Psoas muscle (tissue), 8 donors: Measurements from ENCODE around the gene HOXC11. TPM values are rescaled to one million over a fixed set of nuclear protein-coding genes. Genes with fewer than 3 reads are reported as not detected.

Source experiments
- ATAC-seq, 4 donors: fragments of 200-7000 bp; cut with Tn5 transposase; one replicate each; pipeline ENCODE4 v1.9.1; 2020; ENCODE audit warnings: moderate library complexity in 3 of 4, mild to moderate bottlenecking in 2 of 4
- DNase-seq, 2 donors: peaks; one replicate each; pipeline ENCODE4 v3.0.0-alpha.2; 2020
- H3K27ac ChIP-seq: fragments of 200-600 bp; one replicate; pipeline ENCODE4 v1.8.0; 2022
- H3K27me3 ChIP-seq, 3 donors: fragments of 200-600 bp in 1 of 3; one replicate each; pipeline versions ENCODE4 v1.6.1 to v1.8.0; 2013 to 2022; ENCODE audit warnings: low read length in 2 of 3, mild to moderate bottlenecking in 2 of 3, moderate library complexity in 1 of 3; ENCODE audit not compliant: insufficient read depth in 3 of 3
- H3K36me3 ChIP-seq, 2 donors: fragments of 200-600 bp in 1 of 2; one replicate each; pipeline versions ENCODE4 v1.6.1 to v1.8.0; 2013 to 2022; ENCODE audit warnings: low read depth in 1 of 2, mild to moderate bottlenecking in 1 of 2, moderate library complexity in 1 of 2; ENCODE audit not compliant: insufficient read depth in 1 of 2
- H3K4me1 ChIP-seq: fragments of 200-600 bp; one replicate; pipeline ENCODE4 v1.8.0; 2022
- H3K4me3 ChIP-seq: fragments of 200-600 bp; one replicate; pipeline ENCODE4 v1.8.0; 2022; ENCODE audit warnings: mild to moderate bottlenecking
- H3K9me3 ChIP-seq: fragments of 200-600 bp; one replicate; pipeline ENCODE4 v1.8.0; 2022
- WGBS, 3 donors: extraction: QIAGEN DNeasy Blood & Tissue Kit; methylation state at CpG; one replicate each; pipeline versions ENCODE4 v1.1.6 to v1.1.7; 2013; 5-methylcytosine and 5-hydroxymethylcytosine counted together
- intact Hi-C, 2 donors: fragments of 100-400 bp; cut with DNase I; formaldehyde crosslinking; loops; one replicate each; pipeline versions ENCODE4 v1.11.0 to v1.14.2; 2022
- polyA plus RNA-seq, 3 donors: library from polyadenylated mRNA; stranded (reverse); fragments of 200-250 nt; gene quantifications; one replicate each; pipeline ENCODE4 v1.2.3, GENCODE V29; 2013
- total RNA-seq, 4 donors: library from RNA; stranded (reverse); fragmentation: NEBNext Ultra II Directional in 2 of 4; extraction: Animal tissue kit (Norgen Biotek cat#: 25700) in 2 of 4; gene quantifications; one replicate each; pipeline versions ENCODE4 v1.2.1 to v1.2.4, GENCODE V29; 2021 to 2023
- TF ChIP-seq, protein P1 (sequence below): fragments of 200-600 bp; IDR thresholded peaks from one replicate; pipeline ENCODE4 v1.8.0; 2022; ENCODE audit warnings: antibody characterized with exemption
- donor health status: healthy with polysubstance abuse.
- donor health status: DM: no; HTN: no; CAD: no; lungs with moderate emphysema.
- donor health status: Bipolar disorder and iron deficiency.
- donor health status: healthy.
- donor health status: DM: yes; HTN: yes; CAD: no.
- donor health status: DM: no; HTN: no; CAD: no.
- donor health status: DM: no; HTN: no; CAD: no.
- donor health status: DM: yes; HTN: yes; CAD: no.

The HOXC11 gene
- total and polyA plus RNA-seq, 7 donors, result 0.34 to 2.2 (median 0.82) TPM; not detected in 2

DNA sequence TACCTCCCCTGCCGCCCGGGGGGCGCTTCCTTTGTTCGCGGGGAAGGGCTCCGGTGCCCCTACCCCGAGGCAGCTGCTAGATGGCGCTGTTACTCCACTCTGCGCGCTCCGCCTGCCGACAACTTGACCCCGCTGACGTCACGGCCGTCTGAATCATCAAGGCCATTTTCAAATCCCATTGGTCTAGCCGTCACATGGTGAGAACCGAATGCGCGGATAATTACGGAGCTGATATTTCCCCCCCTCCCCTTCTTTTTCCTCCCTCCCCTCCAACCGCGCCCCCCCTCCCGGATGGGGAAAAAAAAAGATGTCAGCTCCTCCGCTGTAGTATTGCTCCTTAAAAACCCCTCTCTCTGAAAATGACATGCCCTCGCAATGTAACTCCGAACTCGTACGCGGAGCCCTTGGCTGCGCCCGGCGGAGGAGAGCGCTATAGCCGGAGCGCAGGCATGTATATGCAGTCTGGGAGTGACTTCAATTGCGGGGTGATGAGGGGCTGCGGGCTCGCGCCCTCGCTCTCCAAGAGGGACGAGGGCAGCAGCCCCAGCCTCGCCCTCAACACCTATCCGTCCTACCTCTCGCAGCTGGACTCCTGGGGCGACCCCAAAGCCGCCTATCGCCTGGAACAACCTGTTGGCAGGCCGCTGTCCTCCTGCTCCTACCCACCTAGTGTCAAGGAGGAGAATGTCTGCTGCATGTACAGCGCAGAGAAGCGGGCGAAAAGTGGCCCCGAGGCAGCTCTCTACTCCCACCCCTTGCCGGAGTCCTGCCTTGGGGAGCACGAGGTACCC lies 12.2 kb downstream of the HOXC11 start, which contains the start of gene HOXC10:
Gene HOXC10 (plus strand): TSS at position 246 of the 791 bp plus-strand sequence. CDS start 114 bp downstream, at position 360.
- Histone ChIP-seq H3K4me1 (peaks cover 19% of the 10 kb centered on the region), H3K27ac (peak within 1 kb of the TSS; percentile 95), H3K9me3 (no peaks in the 10 kb centered on the region), H3K27me3 (peaks cover 0 to 3% (median 0%) of the 10 kb centered on the region in 3 donors), H3K36me3 (no peaks in the 10 kb centered on the region), H3K4me3 (peak within 1 kb of the TSS; percentile 79)
- WGBS, 3 donors, result 1% methylated on average over 51 to 55 of the region's 55 CpGs
- ATAC-seq, result peak; percentile 71 to 94 (median 82)
- TF ChIP-seq, protein P1, sequence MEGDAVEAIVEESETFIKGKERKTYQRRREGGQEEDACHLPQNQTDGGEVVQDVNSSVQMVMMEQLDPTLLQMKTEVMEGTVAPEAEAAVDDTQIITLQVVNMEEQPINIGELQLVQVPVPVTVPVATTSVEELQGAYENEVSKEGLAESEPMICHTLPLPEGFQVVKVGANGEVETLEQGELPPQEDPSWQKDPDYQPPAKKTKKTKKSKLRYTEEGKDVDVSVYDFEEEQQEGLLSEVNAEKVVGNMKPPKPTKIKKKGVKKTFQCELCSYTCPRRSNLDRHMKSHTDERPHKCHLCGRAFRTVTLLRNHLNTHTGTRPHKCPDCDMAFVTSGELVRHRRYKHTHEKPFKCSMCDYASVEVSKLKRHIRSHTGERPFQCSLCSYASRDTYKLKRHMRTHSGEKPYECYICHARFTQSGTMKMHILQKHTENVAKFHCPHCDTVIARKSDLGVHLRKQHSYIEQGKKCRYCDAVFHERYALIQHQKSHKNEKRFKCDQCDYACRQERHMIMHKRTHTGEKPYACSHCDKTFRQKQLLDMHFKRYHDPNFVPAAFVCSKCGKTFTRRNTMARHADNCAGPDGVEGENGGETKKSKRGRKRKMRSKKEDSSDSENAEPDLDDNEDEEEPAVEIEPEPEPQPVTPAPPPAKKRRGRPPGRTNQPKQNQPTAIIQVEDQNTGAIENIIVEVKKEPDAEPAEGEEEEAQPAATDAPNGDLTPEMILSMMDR, result peak; percentile 71
- peak; percentile 94 to 98 for DNase-seq
- intact Hi-C loops, result loop anchor here (2.0 to 10.0 kb wide), 3 partner anchors 230 to 390 kb away; no protein-coding TSS in a partner anchor

DNA sequence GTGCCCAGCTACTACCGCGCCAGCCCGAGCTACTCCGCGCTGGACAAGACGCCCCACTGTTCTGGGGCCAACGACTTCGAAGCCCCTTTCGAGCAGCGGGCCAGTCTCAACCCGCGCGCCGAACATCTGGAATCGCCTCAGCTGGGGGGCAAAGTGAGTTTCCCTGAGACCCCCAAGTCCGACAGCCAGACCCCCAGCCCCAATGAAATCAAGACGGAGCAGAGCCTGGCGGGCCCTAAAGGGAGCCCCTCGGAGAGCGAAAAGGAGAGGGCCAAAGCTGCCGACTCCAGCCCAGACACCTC lies 12.7 kb downstream of the HOXC11 start:
- H3K36me3 ChIP-seq, result no peaks in the 10 kb centered on the region
- H3K27ac ChIP-seq, result peak overlapping the region; percentile 95
- TF ChIP-seq, protein P1, result no peak
- no peak for DNase-seq
- H3K27me3 ChIP-seq, result peaks cover 0 to 3% (median 0%) of the 10 kb centered on the region in 3 donors
- H3K9me3 ChIP-seq, result no peaks in the 10 kb centered on the region
- H3K4me3 ChIP-seq, result peak overlapping the region; percentile 79
- WGBS, 3 donors, result 1% methylated on average over 20 to 21 of the region's 21 CpGs
- no peak for ATAC-seq
- peaks cover 25% of the 10 kb centered on the region for H3K4me1 ChIP-seq
- intact Hi-C loops, result loop anchor here (2.0 to 10.0 kb wide), 3 partner anchors 229 to 389 kb away; no protein-coding TSS in a partner anchor

DNA sequence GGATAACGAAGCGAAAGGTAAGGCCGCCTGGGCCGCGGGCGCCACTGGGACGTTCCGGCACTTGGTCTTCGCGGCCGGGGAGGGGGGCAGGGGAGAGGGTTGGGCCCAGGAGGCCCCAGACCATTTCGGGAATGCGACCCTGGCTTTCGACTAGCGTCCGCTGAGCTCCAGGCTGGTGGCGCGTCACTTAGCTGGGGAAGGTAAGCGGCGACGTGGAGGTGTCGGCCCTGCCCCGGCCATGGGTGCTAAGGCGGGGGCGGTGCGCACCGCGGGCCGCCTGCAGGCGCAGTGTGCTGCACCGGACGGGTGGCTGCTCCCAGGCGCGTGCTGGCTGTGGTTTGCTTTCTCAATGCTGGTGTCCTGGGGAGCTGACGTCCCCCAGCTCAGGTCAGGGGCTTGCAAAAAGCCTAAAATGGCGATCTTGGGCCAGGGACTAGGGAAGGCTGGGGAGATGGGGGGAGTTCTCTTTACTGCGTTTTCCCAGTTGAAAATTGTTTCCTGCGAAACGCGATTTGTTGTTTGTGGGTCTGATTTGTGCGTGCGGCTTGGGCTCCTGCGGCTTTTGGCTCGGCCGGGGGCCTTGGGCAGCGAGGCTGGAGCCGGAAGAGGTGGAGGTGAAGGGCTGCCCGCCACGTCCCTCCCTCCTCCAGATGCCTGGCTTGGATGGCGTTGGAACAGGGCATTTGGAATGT lies 13.2 kb downstream of the HOXC11 start:
- intact Hi-C loops, result loop anchor here (2.0 to 10.0 kb wide), 4 partner anchors 219 to 389 kb away; no protein-coding TSS in a partner anchor

DNA sequence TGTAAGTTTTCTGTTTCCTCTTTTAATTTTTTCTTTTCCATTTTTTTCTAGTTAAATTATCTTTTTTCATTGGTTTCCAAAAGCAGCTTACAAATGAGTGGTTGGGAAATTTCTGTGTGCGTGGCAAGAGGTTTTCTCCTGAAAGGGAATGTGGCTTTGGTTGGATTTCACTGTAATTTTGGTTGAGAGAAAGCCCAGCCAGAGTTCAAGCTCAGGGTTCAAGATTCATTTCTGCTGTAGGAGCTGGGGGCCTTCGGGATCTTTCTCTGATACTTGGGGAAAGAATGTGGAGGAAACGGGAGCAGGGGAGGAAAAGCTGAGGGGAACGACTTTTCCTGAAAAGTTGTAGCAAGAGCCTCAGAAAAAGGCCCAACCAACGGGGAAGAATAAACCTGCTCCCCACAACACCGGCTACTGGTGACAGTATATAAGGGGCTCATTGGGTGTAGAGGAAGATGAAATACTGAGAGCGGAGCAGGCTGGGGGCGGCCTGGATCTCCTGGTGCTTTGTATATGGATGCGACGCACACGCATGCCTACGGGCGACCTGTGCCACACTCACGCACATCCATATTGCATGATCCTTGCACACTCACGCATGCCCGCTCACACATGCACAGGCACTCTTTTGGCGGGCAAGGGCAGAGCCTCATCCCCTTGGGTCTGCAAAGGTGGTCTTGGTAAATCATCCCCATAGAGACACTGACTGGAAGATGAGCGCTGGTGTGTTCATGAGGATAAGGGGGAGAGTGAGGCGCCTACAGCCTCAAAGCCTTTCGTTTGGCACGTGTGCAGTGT lies 14.0 kb downstream of the HOXC11 start:
- TF ChIP-seq, protein P1, result no peak
- Histone ChIP-seq H3K9me3 (no peaks in the 10 kb centered on the region), H3K4me3 (peak overlapping the region; percentile 79), H3K36me3 (no peaks in the 10 kb centered on the region), H3K27ac (peak overlapping the region; percentile 95), H3K4me1 (peaks cover 35% of the 10 kb centered on the region), H3K27me3 (peaks cover 0 to 6% (median 0%) of the 10 kb centered on the region in 3 donors)
- DNase-seq (peak in 1 of 2 donors; percentile 41), ATAC-seq (no peak)
- intact Hi-C loops, result loop anchor here (2.0 to 10.0 kb wide), 3 partner anchors 218 to 388 kb away; no protein-coding TSS in a partner anchor
- 13 to 24% (median 13%) methylated on average over 21 of the region's 21 CpGs for WGBS, 3 donors

More for the DNA sequence above, 13.2 kb downstream of the HOXC11 start:
- TF ChIP-seq, protein P1, result no peak
- no peaks in the 10 kb centered on the region for H3K9me3 ChIP-seq
- 1 to 3% (median 1%) methylated on average over 29 to 50 of the region's 50 CpGs for WGBS, 3 donors
- peaks cover 0 to 5% (median 0%) of the 10 kb centered on the region in 3 donors for H3K27me3 ChIP-seq
- H3K27ac ChIP-seq, result peak overlapping the region; percentile 95
- peak; percentile 45 to 65 (median 47) for ATAC-seq
- H3K36me3 ChIP-seq, result no peaks in the 10 kb centered on the region
- peak in 1 of 2 donors; percentile 79 for DNase-seq
- H3K4me3 ChIP-seq, result peak overlapping the region; percentile 79
- peaks cover 28% of the 10 kb centered on the region for H3K4me1 ChIP-seq
